Erythroblast (primary cell): Measurements from ENCODE around the gene PRKCE.

Experiments
- GATA1 ChIP-seq: IDR thresholded peaks from 2 replicates; pipeline ENCODE4 v1.6.1; 2011; ENCODE audit warnings: low read depth, mild to moderate bottlenecking, control low read depth, low read length, moderate library complexity
- POLR2A ChIP-seq: IDR thresholded peaks from 2 replicates; pipeline ENCODE4 v1.6.1; 2011; ENCODE audit warnings: mild to moderate bottlenecking, low read length

DNA sequence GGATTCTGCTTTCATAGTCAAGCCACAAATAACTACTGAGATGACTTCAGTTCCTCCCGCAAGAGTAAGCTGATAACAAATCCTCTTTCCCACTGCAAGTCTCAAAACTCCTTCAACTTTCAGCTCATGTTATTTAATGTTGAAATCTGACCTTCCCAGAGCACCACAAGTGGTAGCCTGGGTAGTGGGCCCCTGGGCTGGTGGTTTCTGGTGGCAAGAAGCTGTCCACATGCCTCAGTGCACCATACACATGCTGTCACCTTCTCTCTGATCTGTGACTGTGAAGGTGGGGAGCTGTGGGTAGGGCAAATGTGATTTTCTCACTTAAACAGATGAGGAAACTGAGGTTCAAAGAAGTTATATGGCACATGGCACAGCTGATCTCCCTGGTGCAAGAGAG, 399.6 kb downstream of the PRKCE start:
- TF ChIP-seq POLR2A (no peak), GATA1 (no peak)
